B cell (primary cell): ENCODE results near the gene SOX15. TPM values are rescaled to one million over a fixed set of nuclear protein-coding genes. Genes with fewer than 3 reads are reported as not detected.
A peak's percentile ranks its signal among the peaks of the same experiment; 100 is the strongest.

Experiments used
- ATAC-seq: fragments of 200-7000 bp; cut with Tn5 transposase; one replicate; pipeline ENCODE4 v1.10.0; 2021; ENCODE audit warnings: low read depth, mild to moderate bottlenecking, moderate number of reproducible peaks, moderate library complexity
- CTCF ChIA-PET: fragments of 350-600 bp; sonication (Branson Sonifier 250); formaldehyde crosslinking; loops from one replicate; lab custom pipeline; 2021; ENCODE audit warnings: antibody characterized with exemption, inconsistent platforms; lab: Charles Lee
- POLR2A ChIA-PET: fragments of 350-600 bp; sonication (Branson Sonifier 250); formaldehyde crosslinking; loops from one replicate; lab custom pipeline; 2021; ENCODE audit warnings: antibody characterized with exemption; lab: Charles Lee
- DNase-seq: peaks from one replicate; pipeline ENCODE4 v3.0.0; 2013
- H2AFZ ChIP-seq: 2 replicates; pipeline ENCODE4 v1.6.1; 2012; ENCODE audit warnings: mild to moderate bottlenecking, low read depth, low read length; ENCODE audit not compliant: insufficient read depth, poor library complexity, severe bottlenecking
- H3K27ac ChIP-seq, 2 donors: 1 replicate in 1 of 2; 2 replicates in 1 of 2; pipeline ENCODE4 v1.5.1; 2012 to 2013; ENCODE audit warnings: low read length in 2 of 2, mild to moderate bottlenecking in 2 of 2, moderate library complexity in 1 of 2
- H3K27me3 ChIP-seq, 4 experiments: fragments of 200-600 bp in 1 of 4; sonication (generic) in 1 of 4; replicated peaks in 1 of 4; 1 replicate in 2 of 4; 2 replicates in 2 of 4; pipeline versions ENCODE4 v1.6.1 to v1.7.0; 2013 to 2016; ENCODE audit warnings: low read length in 3 of 4, mild to moderate bottlenecking in 2 of 4, mixed read lengths in 1 of 4, moderate library complexity in 1 of 4; ENCODE audit not compliant: insufficient read depth in 4 of 4, control insufficient read depth in 3 of 4; ENCODE audit errors: control extremely low read depth in 1 of 4
- H3K36me3 ChIP-seq, 2 experiments: replicated peaks in 1 of 2; 1 replicate in 1 of 2; 2 replicates in 1 of 2; pipeline versions ENCODE4 v1.6.1 to v1.7.1; 2013; ENCODE audit warnings: low read length in 1 of 2; ENCODE audit not compliant: insufficient read depth in 2 of 2, control insufficient read depth in 1 of 2; ENCODE audit errors: control extremely low read depth in 1 of 2, extremely low read depth in 1 of 2
- H3K4me1 ChIP-seq, 2 donors: fragments of 200-600 bp in 1 of 2; sonication (generic) in 1 of 2; 1 replicate in 1 of 2; 2 replicates in 1 of 2; pipeline versions ENCODE4 v1.5.1 to v1.6.1; 2013 to 2017; ENCODE audit warnings: low read length in 2 of 2; ENCODE audit not compliant: control insufficient read depth in 2 of 2, insufficient read depth in 2 of 2
- H3K4me2 ChIP-seq: replicated peaks from 2 replicates; pipeline ENCODE3; 2012; ENCODE audit warnings: mild to moderate bottlenecking, low read depth, low read length; ENCODE audit not compliant: poor library complexity, severe bottlenecking
- H3K4me3 ChIP-seq, 5 experiments: fragments of 200-600 bp in 1 of 5; sonication (generic) in 1 of 5; 1 replicate in 3 of 5; 2 replicates in 2 of 5; pipeline versions ENCODE4 v1.5.1 to v1.7.0; 2011 to 2016; ENCODE audit warnings: low read length in 4 of 5, mild to moderate bottlenecking in 4 of 5, low read depth in 2 of 5, control low read depth in 1 of 5, moderate library complexity in 1 of 5; ENCODE audit not compliant: insufficient read depth in 1 of 5; ENCODE audit errors: control extremely low read depth in 1 of 5, extremely low read depth in 1 of 5
- H3K79me2 ChIP-seq: fragments of 200-600 bp; sonication (generic); one replicate; pipeline ENCODE4 v1.6.0; 2016; ENCODE audit warnings: low read length; ENCODE audit not compliant: control insufficient read depth, insufficient read depth
- H3K9ac ChIP-seq: fragments of 200-600 bp; sonication (generic); 2 replicates; pipeline ENCODE4 v1.6.1; 2017; ENCODE audit warnings: mild to moderate bottlenecking, low read length, moderate library complexity
- H3K9me3 ChIP-seq, 3 donors: one replicate each; pipeline versions ENCODE4 v1.6.1 to v1.7.1; 2013; ENCODE audit warnings: low read length in 2 of 3; ENCODE audit not compliant: control insufficient read depth in 2 of 3, insufficient read depth in 1 of 3; ENCODE audit errors: control extremely low read depth in 1 of 3
- H4K20me1 ChIP-seq: 2 replicates; pipeline ENCODE4 v1.6.0; 2012; ENCODE audit warnings: mild to moderate bottlenecking, low read length; ENCODE audit not compliant: insufficient read depth, control insufficient read depth, poor library complexity, severe bottlenecking
- H3K27ac Mint-ChIP-seq: one replicate; pipeline ENCODE4 v1.8.0; 2021; ENCODE audit warnings: mixed read lengths
- H3K27me3 Mint-ChIP-seq: one replicate; pipeline ENCODE4 v1.8.0; 2021; ENCODE audit warnings: mixed read lengths
- H3K4me1 Mint-ChIP-seq: one replicate; pipeline ENCODE4 v1.8.0; 2021; ENCODE audit warnings: mixed read lengths
- H3K4me3 Mint-ChIP-seq: one replicate; pipeline ENCODE4 v1.8.0; 2021; ENCODE audit warnings: mixed read lengths
- H3K9me3 Mint-ChIP-seq: one replicate; pipeline ENCODE4 v1.8.0; 2022; ENCODE audit warnings: mixed read lengths; ENCODE audit not compliant: insufficient read depth
- EZH2 ChIP-seq: IDR thresholded peaks from 2 replicates; pipeline ENCODE4 v1.6.1; 2012; ENCODE audit warnings: borderline replicate concordance, low read depth, mild to moderate bottlenecking, moderate library complexity, low read length; ENCODE audit not compliant: insufficient read depth, poor library complexity, severe bottlenecking
- WGBS: methylation state at CpG from one replicate; pipeline ENCODE4 v1.1.5; 2013; ENCODE audit warnings: missing lambda C conversion rate; ENCODE audit not compliant: insufficient coverage; 5-methylcytosine and 5-hydroxymethylcytosine counted together
- intact Hi-C: fragments of 100-400 bp; cut with micrococcal nuclease; formaldehyde crosslinking; loops from one replicate; pipeline ENCODE4 v1.10.0; 2022
- polyA plus RNA-seq: library from polyadenylated mRNA; depleted of rRNA; stranded (reverse); fragments of >200 nt; gene quantifications from 2 replicates; pipeline ENCODE4 v1.2.3, GENCODE V29; 2012
- total RNA-seq, 2 donors: library from RNA; stranded (reverse); fragments of 120-200 nt in 1 of 2; gene quantifications; 1 replicate in 1 of 2; 2 replicates in 1 of 2; pipeline versions ENCODE4 v1.2.3 to v1.2.4, GENCODE V29; 2013 to 2022
- TF ChIP-seq, protein P1 (sequence below): fragments of 200-600 bp; IDR thresholded peaks from one replicate; pipeline ENCODE4 v1.8.0; 2022; ENCODE audit warnings: antibody characterized with exemption, mild to moderate bottlenecking

SOX15 gene
- total and polyA plus RNA-seq, 2 donors (not counting 1 experiment from before 2014, with no cell fraction given), result 0.18 to 0.96 TPM

DNA sequence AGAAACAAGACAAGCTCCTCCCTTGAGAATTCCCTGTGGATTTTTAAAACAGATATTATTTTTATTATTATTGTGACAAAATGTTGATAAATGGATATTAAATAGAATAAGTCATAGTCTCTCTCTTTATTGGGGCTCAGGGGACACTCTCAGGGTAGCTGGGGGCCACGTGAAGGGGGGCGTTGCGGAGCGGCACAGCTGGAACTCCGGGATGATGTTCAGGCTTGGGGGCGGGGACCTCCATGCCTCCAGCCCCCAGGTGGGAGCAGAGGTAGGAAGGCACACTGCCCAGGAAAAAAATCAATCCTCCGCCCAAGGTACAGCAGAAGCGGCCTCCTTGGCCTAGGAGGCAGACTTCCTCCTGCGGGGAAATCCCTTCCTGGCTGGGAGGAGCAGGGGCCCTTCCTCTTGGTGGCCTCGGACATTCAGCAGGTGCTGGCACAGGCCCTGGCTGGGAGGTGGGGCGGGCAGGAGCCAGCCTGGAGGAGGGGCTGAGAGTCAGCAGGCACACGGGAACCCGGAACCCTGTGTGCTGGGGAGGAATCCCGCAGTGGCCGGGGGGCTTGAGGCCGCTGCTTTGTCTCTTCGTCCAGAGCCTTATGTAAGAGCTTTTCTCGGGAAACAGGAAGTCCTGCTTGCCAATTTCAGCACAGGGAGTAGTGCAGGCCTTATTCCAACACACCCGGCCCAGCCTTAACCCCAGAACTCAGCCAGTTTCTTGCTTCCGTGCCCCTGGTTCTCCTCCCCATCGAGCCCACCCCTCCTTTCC, 31.9 kb downstream of the SOX15 start:
- Mint-ChIP-seq H3K27ac (peak overlapping the region; percentile 98), H3K9me3 (no peaks in the 10 kb centered on the region), H3K4me3 (peak overlapping the region; percentile 97), H3K27me3 (no peaks in the 10 kb centered on the region), H3K4me1 (peaks cover 69% of the 10 kb centered on the region)
- ChIA-PET CTCF (interaction anchor here (0.8 to 25.0 kb wide), 8 partner anchors 11 to 512 kb away, joined by 3 to 666 read pairs (median 6); partner anchors contain the start of genes MPDU1, TMEM102 and TNFSF12), POLR2A (interaction anchor here (0.8 to 4.3 kb wide), 4 partner anchors 8 to 222 kb away, joined by 3 to 32 read pairs (median 6); partner anchors contain the start of gene ACAP1)
- peak; percentile 25 for ATAC-seq
- peak overlapping the region; percentile 92 for H2AFZ ChIP-seq
- peaks cover 51 to 65% of the 10 kb centered on the region in 2 donors for H3K4me1 ChIP-seq
- 11% methylated on average over 20 of the region's 21 CpGs for WGBS
- H3K9me3 ChIP-seq, result no peaks in the 10 kb centered on the region
- peak overlapping the region; percentile 53 to 74 (median 60) for H3K4me3 ChIP-seq
- H4K20me1 ChIP-seq, result peaks cover 8% of the 10 kb centered on the region
- TF ChIP-seq, protein P1, sequence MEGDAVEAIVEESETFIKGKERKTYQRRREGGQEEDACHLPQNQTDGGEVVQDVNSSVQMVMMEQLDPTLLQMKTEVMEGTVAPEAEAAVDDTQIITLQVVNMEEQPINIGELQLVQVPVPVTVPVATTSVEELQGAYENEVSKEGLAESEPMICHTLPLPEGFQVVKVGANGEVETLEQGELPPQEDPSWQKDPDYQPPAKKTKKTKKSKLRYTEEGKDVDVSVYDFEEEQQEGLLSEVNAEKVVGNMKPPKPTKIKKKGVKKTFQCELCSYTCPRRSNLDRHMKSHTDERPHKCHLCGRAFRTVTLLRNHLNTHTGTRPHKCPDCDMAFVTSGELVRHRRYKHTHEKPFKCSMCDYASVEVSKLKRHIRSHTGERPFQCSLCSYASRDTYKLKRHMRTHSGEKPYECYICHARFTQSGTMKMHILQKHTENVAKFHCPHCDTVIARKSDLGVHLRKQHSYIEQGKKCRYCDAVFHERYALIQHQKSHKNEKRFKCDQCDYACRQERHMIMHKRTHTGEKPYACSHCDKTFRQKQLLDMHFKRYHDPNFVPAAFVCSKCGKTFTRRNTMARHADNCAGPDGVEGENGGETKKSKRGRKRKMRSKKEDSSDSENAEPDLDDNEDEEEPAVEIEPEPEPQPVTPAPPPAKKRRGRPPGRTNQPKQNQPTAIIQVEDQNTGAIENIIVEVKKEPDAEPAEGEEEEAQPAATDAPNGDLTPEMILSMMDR, result no peak
- no peak for TF ChIP-seq EZH2
- peaks cover 24% of the 10 kb centered on the region for H3K79me2 ChIP-seq
- peaks cover 0 to 3% of the 10 kb centered on the region in 2 experiments for H3K36me3 ChIP-seq
- no peaks in the 10 kb centered on the region for H3K27me3 ChIP-seq
- H3K4me2 ChIP-seq, result peak overlapping the region; percentile 96
- DNase-seq, result peak; percentile 79
- intact Hi-C loops, result no loop called here
- peak overlapping the region; percentile 97 for H3K27ac ChIP-seq
- H3K9ac ChIP-seq, result peak overlapping the region; percentile 78
